GM12878 (cell line): ENCODE data around the gene GALNT17. TPM values are rescaled to one million over a fixed set of nuclear protein-coding genes. Genes with fewer than 3 reads are reported as not detected.

Experiments
- ATAC-seq: fragments of 200-7000 bp; cut with Tn5 transposase; 3 replicates; pipeline ENCODE4 v1.9.1; 2020; ENCODE audit warnings: mild to moderate bottlenecking, moderate library complexity
- BruUV-seq: library from RNA; stranded (reverse); fragments of 400-500 nt; replicated peaks from 2 replicates; lab custom pipeline; 2021; lab: Mats Ljungman, UMichigan
- CTCF ChIA-PET: fragments of 300-600 bp; sonication (Branson Sonifier 250); formaldehyde crosslinking; extraction: SDS; loops from one replicate; lab custom pipeline; 2021; ENCODE audit warnings: inconsistent platforms; lab: Yijun Ruan, JAX
- POLR2A ChIA-PET: fragments of 350-600 bp; formaldehyde crosslinking; extraction: SDS; loops from one replicate; lab custom pipeline; 2021; ENCODE audit warnings: inconsistent platforms; lab: Charles Lee
- RAD21 ChIA-PET: fragments of 300-600 bp; sonication (Branson Sonifier 250); formaldehyde crosslinking; loops from one replicate; lab custom pipeline; 2023; ENCODE audit warnings: antibody characterized with exemption; ENCODE audit not compliant: unreplicated experiment; lab: Charles Lee
- SMC1A ChIA-PET: fragments of 300-600 bp; sonication (Branson Sonifier 250); formaldehyde crosslinking; loops from one replicate; lab custom pipeline; 2023; ENCODE audit not compliant: unreplicated experiment, uncharacterized antibody; lab: Charles Lee
- DNase-seq: peaks from one replicate; pipeline ENCODE4 v3.0.0-alpha.2; 2011; ENCODE audit warnings: low read depth, low spot score
- FAIRE-seq: peaks from 3 replicates; lab custom pipeline; 2011; peaks lifted over from hg19 to GRCh38; lab: Jason Lieb, UNC
- H2AFZ ChIP-seq: 2 replicates; pipeline ENCODE4 v1.6.0; 2011; ENCODE audit warnings: low read depth, low read length, control low read depth; ENCODE audit not compliant: control insufficient read depth
- H3K27ac ChIP-seq: 2 replicates; pipeline ENCODE4 v1.5.1; 2011; ENCODE audit warnings: control low read depth; ENCODE audit not compliant: control insufficient read depth, insufficient read depth
- H3K27me3 ChIP-seq, 2 experiments: replicated peaks in 1 of 2; 2 replicates each; pipeline versions ENCODE4 v1.6.0 to v1.6.1; 2011; ENCODE audit warnings: low read length in 1 of 2; ENCODE audit not compliant: control insufficient read depth in 2 of 2, insufficient read depth in 2 of 2
- H3K36me3 ChIP-seq, 2 experiments: 2 replicates each; pipeline ENCODE4 v1.5.1; 2011; ENCODE audit warnings: low read length in 1 of 2; ENCODE audit not compliant: control insufficient read depth in 2 of 2, insufficient read depth in 2 of 2
- H3K4me1 ChIP-seq: 2 replicates; pipeline ENCODE4 v1.6.1; 2011; ENCODE audit warnings: mild to moderate bottlenecking, low read length, moderate library complexity, mixed read lengths; ENCODE audit not compliant: control insufficient read depth, insufficient read depth
- H3K4me2 ChIP-seq: 2 replicates; pipeline ENCODE4 v1.6.0; 2011; ENCODE audit warnings: control low read depth; ENCODE audit not compliant: control insufficient read depth, insufficient read depth
- H3K4me3 ChIP-seq: fragments of 200-600 bp; sonication (generic); 2 replicates; pipeline ENCODE4 v1.5.1; 2016
- H3K79me2 ChIP-seq: 2 replicates; pipeline ENCODE4 v1.6.0; 2011; ENCODE audit warnings: low read length; ENCODE audit not compliant: control insufficient read depth, insufficient read depth
- H3K9ac ChIP-seq: 2 replicates; pipeline ENCODE4 v1.8.0; 2011; ENCODE audit warnings: low read length, control low read depth, mixed read lengths; ENCODE audit not compliant: control insufficient read depth, insufficient read depth
- H3K9me3 ChIP-seq: replicated peaks from 3 replicates; pipeline ENCODE4 v1.5.1; 2011; ENCODE audit warnings: mild to moderate bottlenecking, low read length; ENCODE audit not compliant: control insufficient read depth, insufficient read depth
- H4K20me1 ChIP-seq: 2 replicates; pipeline ENCODE4 v1.6.0; 2011; ENCODE audit not compliant: control insufficient read depth, insufficient read depth
- EGR1 ChIP-seq, 2 experiments: IDR thresholded peaks; 1 replicate in 1 of 2; 2 replicates in 1 of 2; pipeline ENCODE4 v1.6.1; 2011 to 2012; ENCODE audit warnings: low read depth in 2 of 2, low read length in 2 of 2, borderline replicate concordance in 1 of 2, mild to moderate bottlenecking in 1 of 2, moderate library complexity in 1 of 2
- GABPA ChIP-seq: IDR thresholded peaks from 2 replicates; pipeline ENCODE4 v1.6.1; 2014; ENCODE audit warnings: antibody characterized with exemption, low read depth, mild to moderate bottlenecking, inconsistent platforms
- IRF5 ChIP-seq: fragments of 450-650 bp; IDR thresholded peaks from 2 replicates; pipeline ENCODE4 v1.6.1; 2017; ENCODE audit warnings: borderline replicate concordance
- KLF5 ChIP-seq: fragments of 450-650 bp; IDR thresholded peaks from 2 replicates; pipeline ENCODE4 v1.6.1; 2014; ENCODE audit warnings: mild to moderate bottlenecking; ENCODE audit not compliant: partially characterized antibody
- MYB ChIP-seq: fragments of 150-350 bp; IDR thresholded peaks from 2 replicates; pipeline ENCODE4 v1.6.1; 2014; ENCODE audit warnings: mild to moderate bottlenecking, low read depth, low read length, borderline replicate concordance
- NFXL1 ChIP-seq: fragments of 450-650 bp; IDR thresholded peaks from 2 replicates; pipeline ENCODE4 v1.6.1; 2017; ENCODE audit warnings: antibody characterized with exemption, mild to moderate bottlenecking, borderline replicate concordance
- POLR2A ChIP-seq: IDR thresholded peaks from 2 replicates; pipeline ENCODE4 v1.6.1; 2011; ENCODE audit warnings: low read depth, mild to moderate bottlenecking, low read length
- SMAD1 ChIP-seq: fragments of 450-650 bp; IDR thresholded peaks from 2 replicates; pipeline ENCODE4 v1.6.1; 2018; ENCODE audit warnings: mild to moderate bottlenecking, low read depth; ENCODE audit not compliant: partially characterized antibody
- SUZ12 ChIP-seq: fragments of 200-600 bp; sonication (generic); IDR thresholded peaks from one replicate; pipeline ENCODE4 v1.6.1; 2018; ENCODE audit warnings: antibody characterized with exemption, mild to moderate bottlenecking; ENCODE audit not compliant: unreplicated experiment
- TARDBP ChIP-seq: IDR thresholded peaks from 2 replicates; pipeline ENCODE4 v1.6.1; 2016; ENCODE audit warnings: borderline replicate concordance
- ZNF217 ChIP-seq: fragments of 450-650 bp; IDR thresholded peaks from 2 replicates; pipeline ENCODE4 v1.6.1; 2017; ENCODE audit warnings: antibody characterized with exemption, mild to moderate bottlenecking
- ZSCAN29 ChIP-seq: fragments of 450-650 bp; IDR thresholded peaks from 2 replicates; pipeline ENCODE4 v1.6.1; 2017; ENCODE audit warnings: mild to moderate bottlenecking, moderate library complexity
- WGBS: methylation state at CpG from one replicate; pipeline ENCODE4 v1.1.6; 2016; ENCODE audit warnings: low lambda C conversion rate; ENCODE audit not compliant: insufficient replicate concordance, insufficient coverage; ENCODE audit errors: missing lambda C conversion rate; 5-methylcytosine and 5-hydroxymethylcytosine counted together
- in situ Hi-C: fragments of 300-500 bp; cut with MboI; formaldehyde crosslinking; loops from 9 replicates; pipeline ENCODE4 v1.14.3; 2018; ENCODE audit warnings: mixed read lengths
- intact Hi-C: fragments of 100-400 bp; cut with micrococcal nuclease; formaldehyde crosslinking; loops from one replicate; pipeline ENCODE4 v1.14.2; 2022; ENCODE audit not compliant: unreplicated experiment
- polyA plus RNA-seq, 11 experiments: library from polyadenylated mRNA; depleted of rRNA in 4 of 11; unstranded in 6 of 11; stranded (reverse) in 5 of 11; fragments of >200 nt; fragmentation: Nextera tagmentation in 4 of 11; fragmentation: Illumina TruSeq in 1 of 11; extraction: Ambion mirVana in 4 of 11; extraction: Trizol in 1 of 11; gene quantifications; 1 replicate in 1 of 11; 2 replicates in 10 of 11; pipeline versions ENCODE4 v1.2.1 to v1.2.3, GENCODE V29; 2011 to 2016; ENCODE audit warnings: inconsistent platforms in 2 of 11, missing spikeins in 2 of 11, low read depth in 1 of 11
- total RNA-seq, 4 experiments: library from RNA; depleted of rRNA in 3 of 4; stranded (reverse); fragments of >200 nt in 3 of 4; fragmentation: Illumina TruSeq in 1 of 4; extraction: Trizol in 1 of 4; gene quantifications; 2 replicates each; pipeline versions ENCODE4 v1.2.1 to v1.2.3, GENCODE V29; 2013 to 2021
- TF ChIP-seq, protein P1 (sequence below): fragments of 450-650 bp; IDR thresholded peaks from 2 replicates; pipeline ENCODE4 v1.6.1; 2017; ENCODE audit warnings: mild to moderate bottlenecking, moderate library complexity
- TF ChIP-seq, protein P2 (sequence below): fragments of 450-650 bp; IDR thresholded peaks from 2 replicates; pipeline ENCODE4 v1.6.1; 2016; ENCODE audit warnings: mild to moderate bottlenecking, moderate library complexity, borderline replicate concordance

The GALNT17 gene
- total and polyA plus RNA-seq, 10 of the 15 experiments (the other 5 are each of a cell fraction or from before 2014, with no cell fraction given) = 0.12 to 0.15 TPM; not detected in 8

DNA sequence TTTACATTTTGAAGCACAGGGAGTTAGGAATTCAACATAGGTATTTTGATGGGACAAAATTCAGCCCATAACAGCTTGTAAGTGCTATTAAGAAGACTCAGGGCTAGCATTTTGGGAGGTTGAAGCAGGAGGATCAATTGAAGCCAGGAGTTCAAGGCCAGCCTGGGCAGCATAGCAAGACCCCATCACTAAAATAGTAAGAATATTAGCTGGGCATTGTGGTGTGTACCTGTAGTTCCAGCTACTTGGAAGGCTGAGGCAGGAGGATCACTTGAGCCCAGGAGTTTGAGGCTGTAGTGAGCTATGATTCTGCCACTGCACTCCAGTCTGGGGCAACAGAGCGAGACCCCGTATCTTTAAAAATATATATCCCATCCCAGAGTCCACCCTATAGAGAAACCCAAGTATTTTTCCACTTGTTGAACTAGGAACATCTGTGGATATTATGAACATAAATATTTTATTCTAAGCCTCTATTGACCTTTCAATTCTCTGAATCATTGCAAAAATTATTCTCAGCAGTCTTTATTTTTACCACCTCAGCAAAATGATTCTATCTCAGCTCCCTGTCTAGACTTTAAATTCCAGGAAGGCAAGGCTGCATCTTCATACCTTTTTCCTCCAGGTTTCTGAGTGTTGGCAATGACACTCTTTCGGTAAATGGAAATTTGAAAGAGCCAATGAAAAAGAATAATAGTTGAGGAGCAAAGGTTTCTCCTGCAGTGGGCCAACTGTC is 181.0 kb downstream of the GALNT17 start:
- H3K27me3 ChIP-seq = no peaks in the 10 kb centered on the region
- SMC1A ChIA-PET = no interaction called here
- FAIRE-seq (no peak), ATAC-seq (no peak), DNase-seq (no peak)
- no peaks in the 10 kb centered on the region for H3K79me2 ChIP-seq
- H3K4me2 ChIP-seq = no peak overlapping the region
- no peaks in the 10 kb centered on the region for H3K4me1 ChIP-seq
- H3K9me3 ChIP-seq = no peaks in the 10 kb centered on the region; the same call in 2 of the 3 replicates
- H3K4me3 ChIP-seq = no peak overlapping the region
- H3K9ac ChIP-seq = no peak overlapping the region
- RAD21 ChIA-PET = no interaction called here
- no peak overlapping the region for H2AFZ ChIP-seq
- intact Hi-C loops = no loop called here
- H3K36me3 ChIP-seq = no peaks in the 10 kb centered on the region
- POLR2A ChIA-PET = no interaction called here
- CTCF ChIA-PET = no interaction called here
- in situ Hi-C loops = no loop called here
- no peak overlapping the region for H3K27ac ChIP-seq
- H4K20me1 ChIP-seq = no peaks in the 10 kb centered on the region
- BruUV-seq = no TSS peak
- WGBS = 7% methylated on average over 3 of the region's 3 CpGs
- TF ChIP-seq ZSCAN29 (no peak), IRF5 (no peak), MYB (no peak), POLR2A (no peak), SMAD1 (no peak), GABPA (no peak), ZNF217 (no peak), SUZ12 (no peak), KLF5 (no peak), EGR1 (IDR thresholded peaks at IDR 0.05; ENCODE audit: borderline replicate concordance in 1 of 2, low read depth in 2 of 2, low read length in 2 of 2) (no peak), NFXL1 (no peak), TARDBP (no peak)
- TF ChIP-seq, protein P1, sequence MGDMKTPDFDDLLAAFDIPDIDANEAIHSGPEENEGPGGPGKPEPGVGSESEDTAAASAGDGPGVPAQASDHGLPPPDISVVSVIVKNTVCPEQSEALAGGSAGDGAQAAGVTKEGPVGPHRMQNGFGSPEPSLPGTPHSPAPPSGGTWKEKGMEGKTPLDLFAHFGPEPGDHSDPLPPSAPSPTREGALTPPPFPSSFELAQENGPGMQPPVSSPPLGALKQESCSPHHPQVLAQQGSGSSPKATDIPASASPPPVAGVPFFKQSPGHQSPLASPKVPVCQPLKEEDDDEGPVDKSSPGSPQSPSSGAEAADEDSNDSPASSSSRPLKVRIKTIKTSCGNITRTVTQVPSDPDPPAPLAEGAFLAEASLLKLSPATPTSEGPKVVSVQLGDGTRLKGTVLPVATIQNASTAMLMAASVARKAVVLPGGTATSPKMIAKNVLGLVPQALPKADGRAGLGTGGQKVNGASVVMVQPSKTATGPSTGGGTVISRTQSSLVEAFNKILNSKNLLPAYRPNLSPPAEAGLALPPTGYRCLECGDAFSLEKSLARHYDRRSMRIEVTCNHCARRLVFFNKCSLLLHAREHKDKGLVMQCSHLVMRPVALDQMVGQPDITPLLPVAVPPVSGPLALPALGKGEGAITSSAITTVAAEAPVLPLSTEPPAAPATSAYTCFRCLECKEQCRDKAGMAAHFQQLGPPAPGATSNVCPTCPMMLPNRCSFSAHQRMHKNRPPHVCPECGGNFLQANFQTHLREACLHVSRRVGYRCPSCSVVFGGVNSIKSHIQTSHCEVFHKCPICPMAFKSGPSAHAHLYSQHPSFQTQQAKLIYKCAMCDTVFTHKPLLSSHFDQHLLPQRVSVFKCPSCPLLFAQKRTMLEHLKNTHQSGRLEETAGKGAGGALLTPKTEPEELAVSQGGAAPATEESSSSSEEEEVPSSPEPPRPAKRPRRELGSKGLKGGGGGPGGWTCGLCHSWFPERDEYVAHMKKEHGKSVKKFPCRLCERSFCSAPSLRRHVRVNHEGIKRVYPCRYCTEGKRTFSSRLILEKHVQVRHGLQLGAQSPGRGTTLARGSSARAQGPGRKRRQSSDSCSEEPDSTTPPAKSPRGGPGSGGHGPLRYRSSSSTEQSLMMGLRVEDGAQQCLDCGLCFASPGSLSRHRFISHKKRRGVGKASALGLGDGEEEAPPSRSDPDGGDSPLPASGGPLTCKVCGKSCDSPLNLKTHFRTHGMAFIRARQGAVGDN = no peak
- TF ChIP-seq, protein P2, sequence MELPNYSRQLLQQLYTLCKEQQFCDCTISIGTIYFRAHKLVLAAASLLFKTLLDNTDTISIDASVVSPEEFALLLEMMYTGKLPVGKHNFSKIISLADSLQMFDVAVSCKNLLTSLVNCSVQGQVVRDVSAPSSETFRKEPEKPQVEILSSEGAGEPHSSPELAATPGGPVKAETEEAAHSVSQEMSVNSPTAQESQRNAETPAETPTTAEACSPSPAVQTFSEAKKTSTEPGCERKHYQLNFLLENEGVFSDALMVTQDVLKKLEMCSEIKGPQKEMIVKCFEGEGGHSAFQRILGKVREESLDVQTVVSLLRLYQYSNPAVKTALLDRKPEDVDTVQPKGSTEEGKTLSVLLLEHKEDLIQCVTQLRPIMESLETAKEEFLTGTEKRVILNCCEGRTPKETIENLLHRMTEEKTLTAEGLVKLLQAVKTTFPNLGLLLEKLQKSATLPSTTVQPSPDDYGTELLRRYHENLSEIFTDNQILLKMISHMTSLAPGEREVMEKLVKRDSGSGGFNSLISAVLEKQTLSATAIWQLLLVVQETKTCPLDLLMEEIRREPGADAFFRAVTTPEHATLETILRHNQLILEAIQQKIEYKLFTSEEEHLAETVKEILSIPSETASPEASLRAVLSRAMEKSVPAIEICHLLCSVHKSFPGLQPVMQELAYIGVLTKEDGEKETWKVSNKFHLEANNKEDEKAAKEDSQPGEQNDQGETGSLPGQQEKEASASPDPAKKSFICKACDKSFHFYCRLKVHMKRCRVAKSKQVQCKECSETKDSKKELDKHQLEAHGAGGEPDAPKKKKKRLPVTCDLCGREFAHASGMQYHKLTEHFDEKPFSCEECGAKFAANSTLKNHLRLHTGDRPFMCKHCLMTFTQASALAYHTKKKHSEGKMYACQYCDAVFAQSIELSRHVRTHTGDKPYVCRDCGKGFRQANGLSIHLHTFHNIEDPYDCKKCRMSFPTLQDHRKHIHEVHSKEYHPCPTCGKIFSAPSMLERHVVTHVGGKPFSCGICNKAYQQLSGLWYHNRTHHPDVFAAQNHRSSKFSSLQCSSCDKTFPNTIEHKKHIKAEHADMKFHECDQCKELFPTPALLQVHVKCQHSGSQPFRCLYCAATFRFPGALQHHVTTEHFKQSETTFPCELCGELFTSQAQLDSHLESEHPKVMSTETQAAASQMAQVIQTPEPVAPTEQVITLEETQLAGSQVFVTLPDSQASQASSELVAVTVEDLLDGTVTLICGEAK = no peak
